Kidney tubule cell (primary cell): ENCODE measurements around the gene LXN.
"Not testable (repeated sequence)": the region's sequence is repeated elsewhere in the genome, so short reads cannot be mapped to it uniquely, and the experiment has no call there.

Experiments
- DNase-seq: peaks from one replicate; pipeline ENCODE4 v3.0.0-alpha.2; 2018; ENCODE audit warnings: low spot score

The LXN gene, protein sequence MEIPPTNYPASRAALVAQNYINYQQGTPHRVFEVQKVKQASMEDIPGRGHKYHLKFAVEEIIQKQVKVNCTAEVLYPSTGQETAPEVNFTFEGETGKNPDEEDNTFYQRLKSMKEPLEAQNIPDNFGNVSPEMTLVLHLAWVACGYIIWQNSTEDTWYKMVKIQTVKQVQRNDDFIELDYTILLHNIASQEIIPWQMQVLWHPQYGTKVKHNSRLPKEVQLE

GRCh38 chr3:158672215-158673176, at the start of gene LXN:
Gene LXN, minus strand, starts transcription at chr3:158672648. Its CDS starts 170 bp downstream, at chr3:158672478.
- peak; percentile 93 for DNase-seq

DNA sequence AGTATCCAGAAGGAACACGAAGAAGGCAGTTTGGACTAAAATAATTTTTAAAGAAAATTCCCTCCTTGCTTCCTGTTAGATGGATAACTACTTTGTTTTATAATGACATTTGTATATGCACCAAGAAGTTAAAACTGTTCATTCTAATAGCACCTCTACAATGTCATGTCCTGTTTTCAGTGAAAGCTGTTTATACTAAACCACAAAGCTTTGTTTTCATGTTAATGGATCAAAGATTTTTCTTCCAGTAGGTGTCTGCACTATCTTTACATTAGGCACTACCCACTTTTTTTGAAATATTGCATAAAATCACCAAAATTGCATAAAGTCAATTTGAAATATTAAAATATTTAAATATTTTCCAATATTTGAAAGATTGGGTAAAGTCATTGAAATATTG, 49.7 kb upstream of the LXN start:
- no peak for DNase-seq

DNA sequence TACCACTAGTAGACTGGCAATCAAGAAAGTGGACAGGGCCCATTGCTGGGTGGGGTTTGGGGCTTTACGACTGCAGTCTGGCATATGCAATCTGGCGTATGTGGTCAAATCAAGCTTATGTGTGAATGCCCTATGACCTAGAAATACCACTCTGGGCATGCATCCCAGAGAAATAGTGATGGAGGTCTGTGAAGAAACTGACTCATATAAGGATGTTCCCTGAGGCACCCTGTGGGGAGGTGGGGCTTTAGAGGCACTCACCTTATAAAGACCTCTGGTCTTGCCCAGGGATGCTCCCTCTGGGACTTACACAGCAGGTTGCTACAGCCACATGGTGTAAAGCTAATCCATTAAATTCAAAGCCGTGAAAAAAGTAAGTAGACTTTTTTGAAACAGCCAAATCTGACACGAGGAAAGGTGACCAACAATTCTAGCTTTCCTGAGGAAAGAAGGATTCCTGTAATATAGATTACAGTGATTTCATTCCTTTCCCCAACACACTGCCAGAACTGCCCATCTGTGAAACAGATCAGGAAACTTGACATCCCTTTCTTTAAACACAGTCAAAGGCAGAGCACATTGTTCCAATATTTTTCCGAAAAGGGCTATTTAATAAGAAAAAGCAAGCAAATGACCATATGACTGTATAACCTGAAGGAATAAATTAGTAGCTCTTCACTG, 46.2 kb upstream of the LXN start:
- peak; percentile 89 for DNase-seq

DNA sequence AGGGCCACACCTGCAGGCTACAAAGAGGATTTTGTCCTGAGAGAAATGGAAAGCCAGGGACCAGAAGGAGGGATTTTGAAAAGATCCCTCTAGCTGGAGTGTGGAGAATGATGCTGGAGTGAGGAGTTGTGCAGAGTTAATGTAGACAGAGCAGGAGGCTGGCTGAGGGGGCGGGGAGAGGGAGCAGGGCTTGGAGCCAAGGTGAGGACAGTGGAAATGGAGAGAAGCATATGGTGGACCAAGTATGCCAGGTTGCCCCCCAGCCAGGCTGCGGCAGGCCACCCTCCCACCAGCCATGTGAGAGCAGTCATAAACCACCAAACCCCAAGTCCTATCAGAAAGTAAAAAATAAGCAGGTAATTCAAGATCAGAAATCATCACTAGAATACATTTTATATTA, 45.1 kb upstream of the LXN start:
- no peak for DNase-seq

DNA sequence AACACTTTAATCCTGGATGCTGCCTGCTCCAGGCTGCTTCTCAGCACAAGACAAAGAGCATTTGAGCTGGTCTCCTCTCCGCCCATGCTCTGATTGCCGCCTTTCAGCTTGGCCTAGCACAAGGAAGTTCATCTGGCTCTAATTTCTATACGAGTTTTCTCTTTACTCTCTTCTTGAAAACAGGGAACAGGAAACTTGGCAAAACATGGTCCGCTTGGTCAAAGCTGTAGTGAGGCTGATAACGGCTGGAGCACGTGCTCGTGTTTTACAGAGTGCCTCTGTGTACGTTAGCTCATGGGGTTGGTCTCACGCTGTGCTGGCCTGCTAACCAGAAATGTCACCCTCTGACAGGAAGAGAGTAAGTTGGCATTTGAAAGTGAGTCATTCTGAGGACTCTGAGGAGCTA, 40.6 kb upstream of the LXN start:
- peak; percentile 47 for DNase-seq

- DNase-seq = no peak
These were observed 40.0 kb upstream of the LXN start for GRCh38 chr3:158712443-158712842.

DNA sequence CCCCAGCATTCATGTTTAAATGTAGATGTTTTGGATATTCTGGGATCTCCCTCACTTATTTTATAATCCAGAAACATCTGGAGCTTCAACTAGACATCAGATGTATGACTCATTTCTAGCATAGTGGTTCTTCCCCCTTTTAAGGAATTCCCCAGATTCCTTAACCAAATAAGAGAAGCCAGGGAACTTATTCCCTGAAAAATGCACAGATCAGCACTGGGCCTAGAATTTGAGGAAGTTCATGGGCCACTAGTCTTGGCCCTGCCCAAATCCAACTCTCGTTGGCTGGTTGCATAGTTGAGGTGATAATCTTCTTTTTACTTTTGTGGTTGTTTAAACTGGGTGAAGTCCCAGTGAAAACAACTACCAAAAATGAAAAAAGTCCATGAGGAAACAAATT, 39.4 kb upstream of the LXN start:
- peak; percentile 90 for DNase-seq

DNA sequence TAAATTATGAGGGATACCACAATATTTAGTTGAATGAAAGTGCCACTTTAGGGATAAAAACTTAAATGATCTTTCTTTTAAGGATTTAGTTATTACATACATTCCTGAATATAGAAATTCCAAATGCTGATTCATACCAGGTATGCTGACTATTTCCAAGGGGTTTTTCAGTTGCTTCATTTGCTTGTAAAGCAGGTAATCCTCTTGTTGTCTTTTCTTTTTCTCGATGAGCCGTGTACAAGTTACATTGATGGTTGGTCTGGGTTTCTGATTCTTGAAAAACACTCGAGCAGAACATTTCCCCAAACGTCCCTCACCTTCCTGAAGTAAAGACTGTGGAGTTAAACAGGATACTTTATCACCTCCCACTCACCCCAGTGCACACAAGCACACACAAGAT, 38.2 kb upstream of the LXN start:
- DNase-seq = peak; percentile 54

DNA sequence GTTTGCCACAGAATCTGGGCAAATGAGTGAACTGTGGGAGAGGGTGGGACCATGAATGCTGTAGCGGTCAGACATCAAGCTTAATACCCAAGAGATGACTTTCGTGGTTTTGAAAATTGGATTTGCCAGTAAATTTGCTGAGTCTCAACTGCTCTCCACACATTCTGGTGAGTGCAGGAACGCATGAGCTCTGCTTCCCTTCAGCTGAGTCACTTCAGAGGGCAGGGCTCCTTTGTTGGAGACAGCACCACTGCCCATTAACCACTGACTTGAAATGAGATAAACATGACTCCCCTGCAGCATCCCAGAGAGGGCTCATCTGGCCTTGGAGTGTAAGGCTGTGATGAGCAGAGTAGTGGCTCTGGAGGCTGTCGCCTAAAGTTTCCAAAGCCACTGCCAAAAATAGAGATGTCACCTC, 37.2 kb upstream of the LXN start:
- DNase-seq = peak; percentile 98

GRCh38 chr3:158703566-158703965, 31.1 kb upstream of the LXN start:
- DNase-seq = no peak

DNA sequence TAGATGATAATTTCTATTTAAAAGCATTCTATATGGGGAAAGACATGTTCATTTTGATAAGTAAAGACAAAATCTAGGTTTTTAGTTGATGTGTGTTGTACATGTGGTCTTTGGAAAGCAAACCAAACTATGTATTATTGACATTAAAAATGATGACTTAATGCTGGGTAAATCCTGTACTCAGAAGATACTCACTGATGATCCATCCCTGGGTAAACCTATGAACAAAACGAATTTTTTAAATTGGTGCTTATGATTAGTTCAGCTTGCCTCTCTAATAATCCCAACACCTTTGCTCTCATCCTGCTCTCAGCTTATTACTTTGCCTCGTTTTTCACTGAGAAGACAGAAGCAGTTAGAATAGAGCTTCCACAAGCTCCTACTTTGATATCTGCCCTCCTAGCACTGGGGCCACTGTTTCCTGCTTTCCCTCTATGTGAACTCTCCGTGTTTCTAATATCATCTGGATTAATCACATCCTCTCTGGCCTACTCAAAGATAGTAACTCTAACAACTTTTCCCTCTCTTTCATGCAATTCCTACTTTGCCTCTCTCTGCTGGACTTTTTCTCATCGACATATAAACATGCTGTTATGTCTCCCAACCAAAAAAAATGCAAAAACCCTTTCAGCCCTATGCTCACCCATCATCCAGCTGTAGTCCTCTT, 30.5 kb upstream of the LXN start:
- peak; percentile 38 for DNase-seq

- DNase-seq = no peak
These were observed 29.1 kb upstream of the LXN start for GRCh38 chr3:158701420-158702065.

- DNase-seq = no peak
These were observed 28.1 kb upstream of the LXN start for GRCh38 chr3:158700559-158700958.

- DNase-seq = no peak
These were observed 24.2 kb upstream of the LXN start for GRCh38 chr3:158696618-158697017.

DNA sequence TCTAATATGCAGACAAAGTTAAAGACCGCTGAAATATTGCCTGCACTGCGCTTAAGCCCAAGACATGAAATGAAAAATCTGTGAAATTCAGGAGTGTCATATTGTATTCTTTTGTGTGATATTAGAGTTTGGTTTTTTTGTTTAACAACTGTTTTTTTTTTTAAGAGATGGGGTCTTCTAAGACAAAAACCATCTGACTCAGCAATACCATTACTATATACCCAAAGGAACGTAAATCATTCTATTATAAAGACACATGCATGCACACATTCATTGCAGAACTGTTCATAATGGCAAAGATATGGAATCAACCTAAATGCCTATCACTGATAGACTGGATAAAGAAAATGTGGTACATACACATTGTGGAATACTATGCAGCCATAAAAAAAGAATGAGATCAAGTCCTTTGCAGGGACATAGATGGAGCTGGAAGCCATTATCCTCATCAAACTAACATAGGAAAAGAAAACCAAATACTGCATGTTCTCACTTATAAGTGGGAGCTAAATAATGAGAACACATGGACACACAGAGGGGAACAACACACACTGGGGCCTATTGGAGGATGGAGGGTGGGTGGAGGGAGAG, 21.5 kb upstream of the LXN start:
- not testable (repeated sequence) for DNase-seq

GRCh38 chr3:158685159-158685558, 12.7 kb upstream of the LXN start:
- no peak for DNase-seq

DNA sequence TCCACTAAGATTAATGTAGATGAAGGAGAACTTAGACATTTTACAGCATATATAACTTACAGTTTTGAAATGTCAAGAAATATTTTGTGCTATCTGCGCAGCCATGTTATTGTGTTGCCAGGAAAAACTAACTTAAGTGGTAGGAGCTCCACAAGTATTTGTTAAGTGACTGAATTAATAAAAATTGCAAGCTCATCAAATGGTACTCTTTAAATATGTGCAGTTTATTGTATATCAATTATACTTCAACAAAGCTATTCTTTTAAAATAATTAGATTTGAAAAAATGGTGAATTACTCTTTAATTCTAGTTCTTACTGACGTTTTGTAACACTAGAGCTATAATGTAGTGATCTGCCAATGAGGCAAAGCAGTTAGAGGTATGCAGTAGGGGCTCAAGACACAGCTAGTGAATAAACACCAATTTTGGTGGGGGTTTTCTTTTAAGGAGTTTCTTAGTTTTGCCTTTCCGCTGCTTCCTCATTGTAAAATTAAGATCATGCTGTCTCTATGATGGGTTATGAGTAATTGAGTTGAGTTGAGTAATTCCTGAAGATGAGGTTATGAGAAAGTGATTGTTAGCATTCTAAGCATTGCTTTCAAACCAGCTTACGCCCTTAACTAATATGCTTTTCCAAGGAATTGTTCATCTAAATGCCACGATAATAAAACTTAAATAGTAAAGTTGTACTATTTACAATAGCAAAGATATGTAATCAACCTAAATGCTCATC, 10.9 kb upstream of the LXN start:
- DNase-seq = peak; percentile 13

DNA sequence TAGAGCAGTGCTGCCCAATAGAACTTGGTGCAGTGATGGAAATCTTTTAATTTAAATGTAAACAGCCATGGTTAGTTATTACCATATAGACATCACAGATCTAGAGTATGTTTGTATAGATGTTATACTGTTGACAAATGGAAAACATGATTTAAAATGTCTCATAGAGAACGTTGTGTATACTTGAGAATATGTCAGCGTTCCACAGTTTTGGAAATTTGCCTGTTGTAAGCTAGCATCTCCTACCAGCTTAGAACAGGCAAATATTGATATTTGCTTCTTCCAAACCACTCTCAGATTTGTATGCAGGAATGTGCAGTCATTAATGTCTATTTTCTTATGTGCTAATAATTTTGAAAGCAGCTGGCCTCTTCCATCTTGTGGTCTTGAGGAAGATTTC, 8.4 kb upstream of the LXN start:
- no peak for DNase-seq

- DNase-seq = peak; percentile 30
These were observed 7.1 kb upstream of the LXN start for GRCh38 chr3:158679547-158680000.

- no peak for DNase-seq
These were observed 6.2 kb upstream of the LXN start for GRCh38 chr3:158678687-158679086.
